WTC11 (cell line): ENCODE data around the gene CEP104.

Source experiments
- CTCF ChIP-seq: fragments of 200-600 bp; IDR thresholded peaks from 2 replicates; pipeline ENCODE4 v1.8.0; 2022; ENCODE audit warnings: antibody characterized with exemption
- E2F4 ChIP-seq: sonication (generic); formaldehyde crosslinking; IDR thresholded peaks from 2 replicates; pipeline ENCODE4 v1.8.1; 2022; ENCODE audit warnings: low read depth, mild to moderate bottlenecking, moderate library complexity, missing genetic modification reagents, borderline replicate concordance
- E2F5 ChIP-seq: sonication (generic); formaldehyde crosslinking; IDR thresholded peaks from 2 replicates; pipeline ENCODE4 v1.8.1; 2022; ENCODE audit warnings: mild to moderate bottlenecking, moderate library complexity, missing genetic modification reagents
- FOXP1 ChIP-seq: sonication (generic); formaldehyde crosslinking; IDR thresholded peaks from 2 replicates; pipeline ENCODE4 v1.8.0; 2022; ENCODE audit warnings: missing genetic modification reagents, mild to moderate bottlenecking, moderate library complexity, borderline replicate concordance
- NR3C1 ChIP-seq: sonication (generic); formaldehyde crosslinking; conservative IDR thresholded peaks from 2 replicates; pipeline ENCODE4 v1.8.1; 2023; ENCODE audit warnings: low read depth, mild to moderate bottlenecking, missing genetic modification reagents
- USF2 ChIP-seq: sonication (generic); formaldehyde crosslinking; IDR thresholded peaks from 2 replicates; pipeline ENCODE4 v1.8.1; 2023; ENCODE audit warnings: mild to moderate bottlenecking, missing genetic modification reagents, moderate library complexity
- ZBTB21 ChIP-seq: sonication (generic); formaldehyde crosslinking; IDR thresholded peaks from 2 replicates; pipeline ENCODE4 v1.8.1; 2023; ENCODE audit warnings: mild to moderate bottlenecking, missing genetic modification reagents, borderline replicate concordance
- ZNF121 ChIP-seq: sonication (generic); formaldehyde crosslinking; IDR thresholded peaks from 2 replicates; pipeline ENCODE4 v1.8.0; 2023; ENCODE audit warnings: missing genetic modification reagents
- ZNF232 ChIP-seq: sonication (generic); formaldehyde crosslinking; IDR thresholded peaks from 2 replicates; pipeline ENCODE4 v1.8.0; 2022; ENCODE audit warnings: mild to moderate bottlenecking, missing genetic modification reagents
- ZNF512 ChIP-seq: sonication (generic); formaldehyde crosslinking; IDR thresholded peaks from 2 replicates; pipeline ENCODE4 v1.8.1; 2022; ENCODE audit warnings: missing genetic modification reagents, borderline replicate concordance
- TF ChIP-seq, protein P1 (sequence below): sonication (generic); formaldehyde crosslinking; IDR thresholded peaks from 2 replicates; pipeline ENCODE4 v1.8.0; 2022; ENCODE audit warnings: mild to moderate bottlenecking, missing genetic modification reagents
- TF ChIP-seq, protein P2 (sequence below): sonication (generic); formaldehyde crosslinking; IDR thresholded peaks from 2 replicates; pipeline ENCODE4 v1.8.1; 2023; ENCODE audit warnings: mild to moderate bottlenecking, moderate library complexity, missing genetic modification reagents

DNA sequence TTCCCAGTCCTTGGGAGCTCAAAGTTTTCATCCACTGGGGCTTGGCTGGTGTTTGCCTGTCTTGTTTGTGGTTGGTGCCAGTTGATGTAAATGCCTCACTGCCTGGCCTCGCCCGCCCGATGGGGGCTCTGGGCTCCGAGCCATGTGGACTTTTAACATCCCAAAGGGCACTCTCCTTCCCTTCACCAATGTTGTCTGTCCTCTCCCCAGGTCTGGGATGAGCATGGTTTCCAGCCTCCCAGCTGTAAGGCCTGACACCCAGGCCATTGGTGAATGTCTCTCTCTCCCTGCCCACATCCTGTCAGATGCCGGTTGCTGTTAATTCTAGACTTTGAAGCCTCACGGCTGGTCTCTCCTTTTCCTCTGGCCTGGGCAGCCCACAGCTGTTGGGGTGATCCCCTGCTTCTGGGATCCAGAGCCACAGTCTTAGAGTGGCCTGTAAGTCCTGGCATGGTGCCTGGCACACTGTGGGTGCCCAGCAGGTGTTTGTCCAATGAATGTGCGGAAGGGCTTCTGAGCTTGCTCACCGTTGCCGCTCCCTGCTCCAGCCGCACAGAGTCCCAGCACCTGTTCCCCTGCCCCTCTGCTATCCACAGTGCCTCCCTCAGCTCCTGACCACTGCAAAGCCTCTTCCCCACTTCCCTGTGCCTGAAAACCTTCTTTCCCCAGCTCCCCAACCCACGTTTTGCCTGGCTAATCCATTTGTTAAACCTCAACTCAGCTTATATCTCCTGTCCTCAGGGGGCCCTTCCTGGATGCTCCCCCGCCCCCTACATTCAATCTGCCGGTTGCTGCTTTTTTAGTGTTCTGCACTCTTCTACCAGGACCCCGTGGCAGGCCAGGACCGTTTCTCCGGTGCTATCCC, 46.4 kb upstream of the CEP104 start:
- TF ChIP-seq E2F4 (no peak), CTCF (no peak), ZNF512 (CRISPR knock-in tag) (no peak), ZNF232 (no peak), NR3C1 (CRISPR knock-in tag) (no peak), USF2 (CRISPR knock-in tag) (no peak), FOXP1 (CRISPR knock-in tag) (no peak), ZNF121 (no peak), E2F5 (CRISPR knock-in tag) (no peak), ZBTB21 (CRISPR knock-in tag) (no peak)
- TF ChIP-seq, protein P1, sequence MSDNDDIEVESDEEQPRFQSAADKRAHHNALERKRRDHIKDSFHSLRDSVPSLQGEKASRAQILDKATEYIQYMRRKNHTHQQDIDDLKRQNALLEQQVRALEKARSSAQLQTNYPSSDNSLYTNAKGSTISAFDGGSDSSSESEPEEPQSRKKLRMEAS (CRISPR knock-in tag) = no peak
- TF ChIP-seq, protein P2, sequence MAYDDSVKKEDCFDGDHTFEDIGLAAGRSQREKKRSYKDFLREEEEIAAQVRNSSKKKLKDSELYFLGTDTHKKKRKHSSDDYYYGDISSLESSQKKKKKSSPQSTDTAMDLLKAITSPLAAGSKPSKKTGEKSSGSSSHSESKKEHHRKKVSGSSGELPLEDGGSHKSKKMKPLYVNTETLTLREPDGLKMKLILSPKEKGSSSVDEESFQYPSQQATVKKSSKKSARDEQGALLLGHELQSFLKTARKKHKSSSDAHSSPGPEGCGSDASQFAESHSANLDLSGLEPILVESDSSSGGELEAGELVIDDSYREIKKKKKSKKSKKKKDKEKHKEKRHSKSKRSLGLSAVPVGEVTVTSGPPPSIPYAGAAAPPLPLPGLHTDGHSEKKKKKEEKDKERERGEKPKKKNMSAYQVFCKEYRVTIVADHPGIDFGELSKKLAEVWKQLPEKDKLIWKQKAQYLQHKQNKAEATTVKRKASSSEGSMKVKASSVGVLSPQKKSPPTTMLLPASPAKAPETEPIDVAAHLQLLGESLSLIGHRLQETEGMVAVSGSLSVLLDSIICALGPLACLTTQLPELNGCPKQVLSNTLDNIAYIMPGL (CRISPR knock-in tag) = no peak
